ENCODE measurements around the gene DNALI1.

- no peak for TF ChIP-seq CTCF (IDR thresholded peaks at IDR 0.05; ENCODE audit: low read depth, low read length, poor library complexity, severe bottlenecking)
- no peak for TF ChIP-seq EZH2phosphoT487 (IDR thresholded peaks at IDR 0.05; ENCODE audit: borderline replicate concordance, low read length)
Observed at GRCh38 chr1:37612186-37612585, 55.4 kb downstream of the DNALI1 start.

Measured in DOHH2 (cell line).